COLO829 (cell line): ENCODE data around the gene MDM1.

Experiments used
- DNase-seq: peaks from one replicate; pipeline ENCODE4 v3.0.0; 2012; ENCODE audit warnings: low spot score

The MDM1 gene, protein sequence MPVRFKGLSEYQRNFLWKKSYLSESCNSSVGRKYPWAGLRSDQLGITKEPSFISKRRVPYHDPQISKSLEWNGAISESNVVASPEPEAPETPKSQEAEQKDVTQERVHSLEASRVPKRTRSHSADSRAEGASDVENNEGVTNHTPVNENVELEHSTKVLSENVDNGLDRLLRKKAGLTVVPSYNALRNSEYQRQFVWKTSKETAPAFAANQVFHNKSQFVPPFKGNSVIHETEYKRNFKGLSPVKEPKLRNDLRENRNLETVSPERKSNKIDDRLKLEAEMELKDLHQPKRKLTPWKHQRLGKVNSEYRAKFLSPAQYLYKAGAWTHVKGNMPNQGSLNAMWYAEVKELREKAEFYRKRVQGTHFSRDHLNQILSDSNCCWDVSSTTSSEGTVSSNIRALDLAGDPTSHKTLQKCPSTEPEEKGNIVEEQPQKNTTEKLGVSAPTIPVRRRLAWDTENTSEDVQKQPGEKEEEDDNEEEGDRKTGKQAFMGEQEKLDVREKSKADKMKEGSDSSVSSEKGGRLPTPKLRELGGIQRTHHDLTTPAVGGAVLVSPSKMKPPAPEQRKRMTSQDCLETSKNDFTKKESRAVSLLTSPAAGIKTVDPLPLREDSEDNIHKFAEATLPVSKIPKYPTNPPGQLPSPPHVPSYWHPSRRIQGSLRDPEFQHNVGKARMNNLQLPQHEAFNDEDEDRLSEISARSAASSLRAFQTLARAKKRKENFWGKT

DNA sequence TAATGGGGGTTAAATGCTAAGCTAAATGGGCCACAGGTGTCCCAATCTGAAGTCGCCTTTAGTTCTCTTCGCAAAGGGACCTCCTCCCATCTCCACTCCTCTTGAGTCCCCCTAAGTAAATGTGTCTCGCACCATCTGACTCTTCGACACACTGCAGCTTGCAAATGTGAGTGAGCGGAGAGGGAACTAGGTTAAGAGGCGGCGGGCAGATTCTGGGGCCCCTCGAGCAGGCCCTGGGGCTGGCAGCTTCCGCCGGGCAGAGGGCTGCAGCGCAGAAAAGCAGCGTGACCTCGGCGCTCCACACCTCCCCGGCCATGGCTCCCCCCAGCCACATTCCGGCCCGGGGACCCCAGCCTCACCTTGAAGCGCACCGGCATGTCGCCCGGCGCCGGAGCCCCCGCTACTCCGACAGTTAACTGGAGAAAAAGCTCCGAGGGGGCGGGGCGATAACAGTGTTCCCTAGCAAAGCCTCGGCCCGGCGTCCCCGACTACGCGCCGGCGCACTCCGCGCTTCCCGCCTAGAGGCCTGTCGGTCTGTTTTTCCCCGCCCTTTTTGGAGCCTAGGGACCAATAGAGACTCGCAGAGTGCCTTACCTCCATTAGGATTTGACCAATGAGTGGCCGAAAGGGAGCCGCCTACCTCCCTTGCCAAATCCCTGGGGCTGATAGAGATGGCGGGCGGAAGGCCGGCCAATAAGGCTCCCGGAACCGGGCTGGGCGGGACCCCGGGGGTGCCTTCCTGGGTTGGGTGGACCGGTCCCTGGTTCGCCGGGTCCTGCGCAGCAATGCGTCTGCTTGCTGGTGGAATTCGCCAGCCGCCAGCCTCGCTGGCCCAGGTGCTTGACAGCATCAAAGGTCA lies at the start of gene MDM1:
Gene MDM1 (minus strand): TSS at position 494 of the 859 bp plus-strand sequence. CDS start 117 bp downstream, at position 377.
- peak; percentile 97 for DNase-seq

DNA sequence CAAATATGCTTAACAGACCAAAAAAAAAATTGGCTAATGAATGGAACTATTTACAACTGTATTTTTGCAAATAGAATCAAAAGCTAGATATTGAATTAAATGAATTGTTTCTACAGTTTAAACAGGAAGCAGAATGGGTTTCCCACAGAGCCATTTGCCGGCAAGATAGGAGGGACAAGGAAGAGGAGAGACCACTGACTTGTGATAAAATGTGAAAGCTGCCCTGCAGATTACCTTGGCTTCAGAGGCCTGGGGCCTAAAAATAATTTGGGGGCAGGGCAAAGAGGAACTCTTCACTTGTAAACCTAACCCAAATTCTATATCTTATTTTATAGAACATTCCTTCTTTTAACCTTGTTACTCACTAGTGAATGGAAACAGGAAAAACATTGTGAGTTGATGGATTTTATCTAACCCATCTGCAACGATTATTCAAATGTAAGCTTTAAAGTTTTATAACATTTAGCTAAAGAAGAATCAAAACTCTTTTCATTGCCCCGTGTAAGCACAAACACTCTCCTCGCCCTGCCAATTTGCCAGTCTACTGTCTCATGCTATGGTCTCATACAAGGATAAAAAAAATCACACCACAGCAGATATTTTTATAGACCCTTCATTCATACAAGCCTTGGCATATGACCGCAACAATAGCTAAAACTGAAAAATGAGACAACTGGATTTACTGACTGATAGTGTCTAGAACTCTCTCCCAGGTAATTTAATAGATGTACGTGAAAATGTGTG lies 49.5 kb upstream of the MDM1 start:
- no peak for DNase-seq

DNA sequence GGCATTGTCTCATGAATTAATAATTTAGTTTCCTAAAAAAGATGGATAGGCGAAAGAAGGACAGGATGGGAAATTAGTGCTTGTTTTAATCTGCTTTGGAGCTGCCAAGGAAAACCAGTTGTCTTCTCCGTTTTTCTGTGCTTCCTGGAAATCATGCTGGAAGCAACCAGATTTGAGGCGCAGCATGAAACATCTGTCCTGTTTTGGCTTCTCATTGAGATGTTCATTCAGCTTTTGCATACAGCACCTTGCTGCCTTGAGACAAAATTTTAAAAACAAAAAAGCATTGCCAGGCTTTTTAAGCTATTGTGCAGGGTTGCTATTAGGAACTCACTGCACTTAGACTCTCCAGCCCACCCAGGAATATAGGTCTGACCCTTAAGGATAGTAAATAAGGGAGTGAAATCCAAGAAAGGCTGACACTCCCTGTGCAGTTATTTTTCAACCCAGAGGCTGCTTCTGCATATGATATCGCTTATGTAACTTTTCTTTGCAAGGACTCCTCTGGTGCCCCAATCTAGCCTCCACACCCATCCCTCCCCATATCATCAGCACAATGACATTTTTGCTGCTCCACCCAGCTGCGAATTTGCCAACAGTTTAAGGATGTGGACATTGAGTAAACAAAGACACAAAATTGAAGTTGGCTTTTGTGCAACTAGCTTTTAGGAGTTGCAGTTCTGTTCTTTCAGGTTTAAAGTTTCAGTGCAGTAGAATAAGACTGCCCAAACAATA lies 46.9 kb upstream of the MDM1 start:
- DNase-seq: no peak

DNA sequence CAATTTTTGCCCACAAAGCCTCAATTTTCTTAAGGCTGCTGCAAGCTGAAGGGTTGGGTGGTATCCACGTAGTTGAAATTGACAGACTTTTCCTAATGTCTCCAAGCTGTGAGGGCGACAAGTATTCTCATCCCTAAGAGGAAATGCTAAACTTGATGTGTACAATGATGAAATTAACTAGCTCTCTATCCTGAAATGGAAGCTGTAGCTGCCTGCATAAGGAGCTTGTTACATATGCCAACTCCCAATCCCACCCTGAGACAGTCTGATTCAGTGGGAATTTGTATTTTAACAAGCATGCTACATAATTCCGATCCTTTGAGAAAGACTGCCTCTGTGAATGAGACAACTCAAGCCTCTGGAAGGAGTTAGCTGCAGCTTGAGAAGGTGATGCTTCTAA lies 45.7 kb upstream of the MDM1 start:
- no peak for DNase-seq

DNA sequence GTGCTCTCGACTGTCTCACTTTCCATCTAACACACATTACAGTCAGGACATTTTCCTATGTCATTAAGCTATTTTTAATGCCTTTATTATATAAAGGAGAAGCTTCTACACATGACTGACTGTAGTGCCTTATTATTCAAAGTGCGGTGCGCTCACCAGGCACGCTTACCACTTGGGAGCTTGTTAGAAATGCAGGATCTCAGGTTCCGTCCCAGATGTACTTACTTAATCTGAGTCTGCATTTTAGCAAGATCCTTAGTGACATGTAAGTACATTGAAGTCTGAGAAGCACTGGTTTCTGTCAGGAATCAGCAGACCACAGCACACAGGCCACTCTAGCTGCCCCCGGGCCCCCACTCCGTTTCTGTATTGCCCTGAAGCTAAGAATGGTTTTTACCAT lies 44.7 kb upstream of the MDM1 start:
- no peak for DNase-seq

DNA sequence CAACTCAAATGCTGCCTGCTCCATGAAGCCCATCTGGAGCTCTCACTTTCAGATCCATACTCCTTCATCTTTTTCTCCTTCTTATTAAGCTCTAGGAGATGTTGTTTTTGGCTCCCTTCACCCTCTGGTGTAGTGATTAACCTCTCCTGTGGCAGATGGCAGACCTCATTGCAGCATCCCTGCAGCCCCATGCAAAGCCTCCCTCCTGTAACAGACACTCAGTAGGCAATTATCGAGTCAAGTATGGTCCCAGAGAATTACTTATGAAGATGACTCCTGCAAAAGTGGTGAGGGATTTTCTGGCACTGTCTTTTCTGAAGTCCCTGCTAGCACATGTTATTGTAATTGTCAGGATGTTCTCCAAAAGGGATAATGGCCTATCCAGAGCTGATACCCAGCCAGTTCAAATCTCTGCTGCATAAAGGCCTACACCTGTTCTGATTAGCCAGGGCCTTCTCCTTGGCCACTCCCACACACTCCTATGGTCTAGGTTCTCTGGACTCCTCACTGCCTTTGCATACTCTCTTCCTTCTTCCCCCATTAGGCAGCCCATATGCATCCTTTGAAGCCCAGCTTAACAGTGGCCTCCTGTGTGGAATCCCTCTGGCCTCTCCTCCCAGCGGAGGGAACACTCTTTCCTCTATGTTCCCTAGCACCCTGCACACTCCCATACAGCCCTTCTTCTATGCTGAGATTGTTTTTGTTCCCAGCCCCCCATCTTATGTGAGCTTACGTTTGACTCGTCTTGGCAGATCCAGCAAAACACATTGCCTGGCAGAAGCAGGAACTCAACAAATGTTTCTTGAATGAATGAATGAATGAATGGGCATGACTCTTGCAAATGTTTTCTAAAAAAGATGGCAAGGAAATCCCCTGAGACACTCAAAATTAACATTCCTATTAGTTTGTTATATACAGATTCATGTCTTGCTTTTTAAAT lies 43.9 kb upstream of the MDM1 start:
- no peak for DNase-seq

DNA sequence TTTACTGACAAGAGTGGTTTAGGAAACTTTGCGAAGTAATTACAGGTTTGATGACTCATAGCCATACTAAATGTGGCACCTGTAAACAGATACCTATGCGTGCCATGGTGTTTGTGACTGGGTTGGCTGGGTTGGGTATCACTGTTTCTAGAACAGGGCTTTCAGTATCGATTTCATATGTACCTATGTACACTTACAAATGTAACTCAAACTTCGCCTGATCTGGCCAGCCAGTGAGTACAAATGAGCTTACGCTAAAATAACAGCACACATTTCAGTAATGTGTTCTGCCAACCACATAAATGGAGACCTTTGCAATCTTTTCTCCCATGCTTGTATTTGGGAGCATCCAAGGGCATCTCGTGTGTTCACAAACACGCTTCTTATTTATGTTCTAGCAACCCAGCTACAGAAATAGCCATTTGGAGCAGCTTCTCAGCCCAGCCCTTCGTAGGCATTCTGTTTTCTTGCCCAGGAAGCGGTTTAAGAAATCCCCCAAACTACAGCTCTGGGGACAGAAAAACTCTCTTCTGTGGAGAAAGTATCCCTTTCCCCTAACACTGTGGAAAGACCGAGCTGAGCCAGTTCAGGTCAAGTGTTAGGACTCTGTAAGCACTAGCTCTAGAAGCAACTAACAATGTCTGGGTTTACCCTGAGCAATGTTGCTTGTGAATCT lies 42.3 kb upstream of the MDM1 start:
- DNase-seq: no peak

DNA sequence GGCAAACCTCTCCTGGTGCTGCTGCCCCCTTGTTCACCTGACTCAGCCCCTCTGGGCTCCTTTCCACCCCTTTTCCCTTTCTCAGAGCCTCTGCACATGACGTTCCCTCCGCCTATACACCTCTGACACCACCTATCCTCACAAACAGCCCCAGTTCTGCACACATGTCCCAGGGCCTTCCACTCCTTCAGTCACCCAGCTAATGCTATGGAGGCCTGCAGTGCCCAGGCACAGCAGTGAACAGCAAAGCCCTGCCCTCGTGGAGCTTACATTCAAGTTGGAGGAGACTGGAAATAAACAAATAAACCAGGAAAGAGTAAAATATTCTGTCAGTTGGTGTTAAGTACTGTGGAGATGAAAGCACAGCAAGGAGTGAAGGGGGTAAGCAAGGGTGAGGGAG lies 38.5 kb upstream of the MDM1 start:
- DNase-seq: no peak

DNA sequence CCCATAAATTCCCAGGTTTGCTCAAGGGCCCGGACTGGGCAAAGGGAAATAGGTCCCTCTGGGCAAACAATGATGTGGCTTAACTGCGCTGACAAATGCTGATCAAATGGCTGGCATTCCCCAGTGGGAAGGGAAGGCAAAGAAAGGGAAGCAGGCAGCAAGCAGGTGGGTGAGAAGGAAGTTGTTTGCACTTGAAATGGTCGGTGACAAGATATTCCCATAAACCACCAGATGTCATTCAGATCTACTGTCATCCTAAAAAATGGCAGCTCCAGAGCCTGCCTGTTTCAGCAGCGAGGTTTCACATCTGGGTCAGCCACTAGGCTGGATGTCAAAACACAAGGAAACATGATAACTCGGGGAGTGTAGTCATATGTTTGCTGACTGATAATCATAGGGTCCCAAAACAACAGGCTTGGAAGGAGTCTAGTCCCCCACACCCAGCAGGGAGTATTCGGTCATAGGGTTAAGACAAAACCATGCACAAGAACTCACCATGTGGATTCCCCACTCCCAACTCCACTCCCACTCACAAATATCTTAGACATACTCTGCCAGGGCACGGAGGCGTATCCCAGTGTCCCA lies 37.9 kb upstream of the MDM1 start:
- DNase-seq: no peak

DNA sequence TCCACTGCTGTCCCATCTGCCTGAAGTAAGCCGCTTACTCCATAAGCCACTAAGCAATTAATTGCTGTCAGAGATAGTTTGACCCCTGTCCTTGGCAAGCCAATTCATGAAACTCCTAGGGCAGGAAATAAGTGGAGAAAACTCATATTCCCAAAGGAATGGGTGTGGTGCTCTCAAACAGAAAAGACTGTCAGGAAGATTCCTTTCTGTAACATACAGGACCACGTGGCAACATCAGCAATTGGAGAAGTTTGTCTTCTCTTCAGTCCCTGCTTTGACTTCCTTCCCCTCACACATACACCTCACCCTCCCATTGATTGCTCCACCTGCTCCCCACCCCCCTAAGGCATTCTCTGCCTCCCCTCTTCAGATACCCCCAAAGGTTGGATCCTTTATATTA lies 36.2 kb upstream of the MDM1 start:
- DNase-seq: no peak

DNA sequence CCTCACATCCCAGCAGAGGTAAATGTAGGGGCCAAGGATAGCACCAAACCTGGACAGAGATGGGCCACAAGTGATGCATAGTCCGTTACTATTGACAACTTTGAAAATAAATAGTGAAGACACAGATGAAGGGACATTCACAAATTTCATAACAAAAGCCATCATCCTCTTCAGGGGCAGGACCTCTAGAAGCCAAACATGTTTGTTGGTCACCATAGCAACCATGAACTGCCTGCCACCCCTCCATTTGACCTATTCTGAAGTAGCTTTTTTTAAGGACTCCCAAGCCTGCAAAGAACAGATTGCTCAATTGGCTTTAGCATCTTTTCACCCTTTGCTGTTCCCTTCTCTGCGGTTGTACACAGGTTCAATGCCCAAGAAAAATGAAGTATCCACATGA lies 35.7 kb upstream of the MDM1 start:
- DNase-seq: no peak

DNA sequence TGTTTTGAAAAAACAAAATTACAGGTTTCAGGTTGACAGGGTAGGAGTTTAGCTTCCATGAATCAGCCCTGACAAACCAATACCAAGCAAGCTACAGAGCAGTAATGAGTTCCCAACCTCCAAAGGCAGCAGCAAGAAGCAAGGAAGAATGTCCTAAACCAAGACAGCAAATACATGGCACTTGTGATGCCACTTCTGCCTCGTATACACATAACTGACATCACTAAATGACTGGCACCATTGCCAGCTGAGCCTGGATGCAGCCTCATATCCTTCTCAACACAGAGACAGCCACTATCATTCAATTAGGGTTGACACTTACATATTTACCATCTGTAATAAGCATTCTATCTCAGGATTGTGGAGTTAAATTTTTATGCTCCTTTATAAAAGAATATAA lies 35.0 kb upstream of the MDM1 start:
- no peak for DNase-seq

DNA sequence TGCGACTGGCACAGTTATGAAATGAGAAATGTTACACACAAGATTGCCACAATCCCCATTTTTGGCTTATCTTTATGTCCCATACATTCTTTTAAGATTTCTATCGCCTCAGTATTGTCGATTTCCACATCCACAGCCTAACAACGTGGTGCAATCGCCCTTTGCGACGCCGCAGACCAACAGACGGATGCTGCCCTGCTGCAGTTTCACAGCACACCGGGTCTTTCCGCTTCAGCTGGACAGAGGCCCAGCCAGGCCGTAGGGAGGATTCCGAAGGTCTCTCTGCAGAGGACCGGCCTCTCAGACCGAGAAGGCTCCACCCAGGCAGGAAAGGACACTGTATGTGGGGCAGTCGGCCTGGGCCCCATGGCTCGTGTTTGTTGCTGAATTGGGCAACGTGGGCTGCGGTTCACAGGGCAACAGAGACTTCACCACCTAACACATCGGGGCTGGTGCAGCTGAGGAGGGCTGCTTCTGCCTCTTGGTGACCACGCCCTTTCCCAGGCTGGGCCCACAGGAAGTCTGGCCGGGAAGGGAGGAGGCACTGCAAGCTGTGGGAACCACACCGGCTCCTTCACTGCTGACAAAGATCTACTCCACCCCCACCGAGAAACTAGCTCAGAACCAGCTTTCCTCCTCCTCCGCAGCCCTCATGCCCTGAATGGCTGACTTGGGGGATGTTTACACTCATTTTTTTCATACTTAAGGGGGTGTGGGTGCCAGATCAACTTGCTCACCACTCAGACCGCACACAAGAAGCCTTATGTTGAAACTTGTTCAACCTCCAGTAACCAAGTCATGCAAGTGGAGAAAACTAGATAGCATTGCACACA lies 32.9 kb upstream of the MDM1 start:
- peak; percentile 89 for DNase-seq

DNA sequence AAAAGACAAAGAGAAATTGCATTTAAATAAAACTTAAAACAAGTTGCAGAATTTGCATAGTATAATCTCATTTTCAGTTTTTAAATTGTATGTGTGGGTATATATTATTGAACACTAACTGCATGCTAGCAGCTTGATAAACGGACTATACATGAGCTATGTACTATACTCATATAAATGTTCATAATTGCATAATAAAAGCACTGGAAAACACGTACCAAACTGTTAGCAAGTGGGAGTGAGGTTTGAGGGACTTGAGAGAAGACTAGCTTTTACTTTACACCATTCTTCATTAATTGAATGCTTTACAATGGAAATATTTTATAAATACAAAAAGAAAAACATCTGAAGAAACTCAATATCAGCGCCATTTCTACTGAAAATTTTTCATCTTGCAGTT lies 32.2 kb upstream of the MDM1 start:
- DNase-seq: no peak

DNA sequence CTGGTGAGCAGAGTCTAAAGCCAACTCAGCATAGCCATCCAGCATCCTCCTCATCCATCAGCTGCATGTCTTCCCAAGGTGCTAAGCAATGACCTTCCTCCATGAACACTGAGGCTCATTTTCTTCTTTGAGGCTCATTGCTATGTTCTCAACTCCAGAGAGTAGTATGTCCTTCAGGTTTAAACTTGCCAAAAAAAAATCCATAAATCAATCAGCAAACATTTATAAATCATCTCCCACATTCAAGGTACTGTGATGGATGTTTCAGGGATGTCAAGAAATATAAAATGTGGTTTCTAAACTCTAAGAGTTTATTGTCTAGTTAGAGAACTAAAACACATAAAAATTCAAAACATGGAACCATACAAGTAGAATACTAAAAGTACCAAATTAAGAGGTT lies 29.8 kb upstream of the MDM1 start:
- DNase-seq: no peak

DNA sequence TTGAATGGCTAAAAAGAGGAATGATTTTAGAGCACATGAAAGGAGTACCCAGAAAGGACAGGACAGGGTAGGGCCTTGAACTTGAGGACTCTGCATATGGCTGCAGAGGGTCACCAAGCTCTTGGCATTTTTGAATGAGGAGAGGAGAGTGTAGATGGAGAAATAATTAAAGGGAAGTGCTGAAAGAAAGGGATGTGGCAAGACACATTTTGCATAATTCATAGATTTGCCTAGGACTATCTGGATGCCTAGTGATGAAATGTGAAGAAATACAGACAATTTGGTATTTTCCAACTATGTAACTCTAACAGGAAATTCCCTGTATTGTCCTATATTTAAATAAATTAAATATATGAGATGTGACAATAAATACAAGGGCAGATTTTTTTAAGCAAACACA lies 27.5 kb upstream of the MDM1 start:
- no peak for DNase-seq

DNA sequence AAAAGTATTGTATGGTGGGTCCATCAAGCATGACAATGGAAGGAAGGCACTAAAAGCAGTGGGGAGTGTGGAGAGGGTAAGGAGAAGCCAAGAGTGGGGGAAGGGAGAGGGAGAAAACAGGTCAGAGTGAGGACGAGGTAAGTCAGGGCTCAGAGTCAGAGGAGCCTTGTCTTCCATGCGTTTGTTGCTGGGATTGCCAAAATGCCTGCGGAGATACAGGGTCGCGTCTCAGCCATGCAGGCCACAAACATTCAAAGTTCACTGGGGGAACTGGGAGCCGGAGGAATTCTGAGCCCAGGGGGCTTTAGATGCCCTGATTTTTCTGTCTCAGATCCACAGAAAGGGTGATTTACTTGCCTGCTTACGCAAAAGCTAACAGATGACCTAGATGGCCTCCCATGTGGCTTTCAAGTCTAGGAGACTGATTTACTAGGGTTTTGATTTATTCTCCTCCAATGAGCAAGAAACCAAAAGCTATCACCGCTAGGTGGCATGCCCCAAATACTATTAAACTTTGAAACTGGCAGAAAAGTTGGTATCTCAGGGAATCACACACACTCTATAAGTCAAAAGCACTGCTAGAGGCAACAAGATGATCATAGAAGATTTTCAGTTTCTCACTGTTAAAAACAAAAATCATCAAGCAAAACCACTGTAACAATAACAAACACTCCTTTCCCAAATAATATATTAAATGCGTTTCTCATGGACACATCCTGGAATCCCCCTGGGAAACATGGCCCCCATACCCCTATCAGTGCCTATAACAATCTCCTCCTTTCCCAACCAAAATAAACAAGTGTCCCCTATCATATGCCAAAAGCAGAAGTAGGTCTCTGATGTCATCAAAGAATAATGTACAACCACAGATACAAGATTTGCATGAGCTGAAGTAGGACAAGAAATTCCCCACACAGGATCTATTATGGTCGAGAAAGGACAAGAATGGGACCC lies 26.6 kb upstream of the MDM1 start:
- peak; percentile 71 for DNase-seq
